MM.1S (cell line): Measurements from ENCODE around the gene UBN2.

Experiments
- CTCF ChIP-seq: fragments of 300-600 bp; sonication (generic); IDR thresholded peaks from 2 replicates; pipeline ENCODE4 v1.5.1; 2016; ENCODE audit warnings: antibody characterized with exemption, low read length, mixed read lengths
- EZH2 ChIP-seq: fragments of 300-600 bp; sonication (generic); optimal IDR thresholded peaks from 2 replicates; pipeline ENCODE3; 2017; ENCODE audit warnings: low read depth, mild to moderate bottlenecking, antibody characterized with exemption, low read length, mixed read lengths

DNA sequence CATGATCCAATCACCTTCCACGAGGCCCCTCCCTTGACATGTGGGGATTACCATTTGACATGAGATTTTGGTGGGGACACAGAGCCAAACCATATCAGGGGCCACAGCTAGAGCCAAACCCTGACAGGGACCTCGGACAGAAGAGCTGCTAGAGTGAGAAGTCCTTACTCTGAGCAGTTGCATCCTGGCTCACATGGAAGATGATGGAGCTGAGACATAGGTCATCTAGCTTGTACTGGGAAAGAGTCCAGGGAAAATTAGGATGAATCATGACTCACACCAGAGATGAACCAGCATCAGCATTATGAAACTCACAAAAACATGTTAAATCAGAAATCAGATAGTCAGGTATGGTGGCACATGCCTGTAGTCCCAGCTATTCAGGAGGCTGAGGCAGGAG is 97.3 kb downstream of the UBN2 start:
- no peak for TF ChIP-seq CTCF
- no peak for TF ChIP-seq EZH2
